DMS153 treated with DMSO at 0.1 percent for 48 hours (cell line): Measurements from ENCODE around the gene FGA.
A peak's percentile ranks its signal among the peaks of the same experiment; 100 is the strongest.

Experiments
- DNase-seq: peaks from one replicate; lab custom pipeline; 2025; ENCODE audit not compliant: unreplicated experiment; lab: John Stamatoyannopoulos, UW

The FGA gene

DNA sequence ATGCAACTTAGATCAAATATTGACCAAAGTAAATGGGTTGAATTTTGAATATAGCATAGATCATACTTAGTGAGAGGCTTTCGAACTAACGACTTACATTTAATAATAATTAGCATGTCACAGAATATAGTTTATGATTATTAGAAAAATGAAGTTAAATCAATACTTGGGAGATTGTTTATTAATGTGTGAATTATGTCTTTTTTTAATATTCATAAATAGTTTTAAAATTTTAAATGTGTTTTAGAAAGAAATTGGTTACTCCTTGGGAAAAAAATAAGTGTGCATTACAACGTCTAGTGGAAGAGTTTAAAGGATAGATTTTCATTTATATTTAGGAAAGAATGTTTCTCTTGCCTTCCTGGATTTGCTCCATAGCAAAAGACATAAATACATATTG is 7.3 kb downstream of the FGA start:
- DNase-seq: no peak

DNA sequence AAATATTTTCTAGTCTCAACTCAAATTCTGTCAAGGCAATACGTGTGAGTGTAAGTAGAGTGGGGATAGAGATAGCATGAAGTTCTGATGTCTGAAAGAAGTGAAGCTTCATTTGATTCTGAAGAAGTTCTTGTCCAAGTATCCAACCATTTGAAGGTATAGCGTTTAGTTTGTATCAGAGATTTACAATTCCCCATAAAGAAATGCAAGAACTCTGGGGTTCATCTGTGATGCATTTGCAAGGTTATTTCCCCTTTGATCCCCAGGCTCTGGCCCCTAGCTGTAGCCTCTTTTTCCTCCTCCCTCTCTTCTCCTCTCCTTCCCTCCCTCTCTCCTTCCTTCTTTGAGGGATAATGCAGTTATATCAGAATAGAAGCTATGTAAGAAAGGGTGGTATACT is 7.8 kb downstream of the FGA start:
- no peak for DNase-seq

DNA sequence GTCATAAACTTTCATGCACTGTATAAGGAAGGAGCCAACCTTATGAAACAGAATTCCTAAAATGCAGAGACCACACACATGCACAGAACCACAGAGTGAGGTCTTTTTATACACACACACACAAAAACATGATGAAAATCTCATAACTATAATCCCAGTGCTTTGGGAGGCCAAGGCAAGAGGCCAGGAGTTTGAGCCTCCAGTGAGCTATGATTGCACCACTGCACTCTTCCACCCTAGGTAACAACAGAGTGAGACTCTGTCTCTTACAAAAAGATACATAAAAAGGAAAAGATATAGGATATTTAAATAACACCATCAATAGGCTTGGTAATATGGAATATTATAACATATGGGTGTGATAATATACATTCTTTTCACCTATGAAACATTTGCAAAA is 10.6 kb downstream of the FGA start:
- no peak for DNase-seq

DNA sequence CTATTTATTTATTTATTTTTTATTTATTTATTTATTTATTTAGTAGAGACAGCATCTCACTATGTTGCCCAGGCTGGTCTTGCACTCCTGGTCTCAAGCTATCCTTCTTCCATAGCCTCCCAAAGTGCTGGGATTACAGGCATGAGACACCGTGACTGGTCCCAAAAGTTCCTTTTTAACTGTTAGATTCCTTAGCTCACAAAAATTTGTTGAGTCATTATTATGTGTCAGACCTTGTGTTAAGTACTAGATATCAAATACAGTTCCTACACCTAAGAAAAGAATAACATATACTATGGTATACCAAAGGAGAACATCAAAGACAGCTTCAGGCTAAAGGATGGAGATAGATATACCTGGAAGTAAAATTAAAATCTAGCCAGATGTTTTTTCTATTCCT is 11.6 kb downstream of the FGA start:
- DNase-seq: no peak

DNA sequence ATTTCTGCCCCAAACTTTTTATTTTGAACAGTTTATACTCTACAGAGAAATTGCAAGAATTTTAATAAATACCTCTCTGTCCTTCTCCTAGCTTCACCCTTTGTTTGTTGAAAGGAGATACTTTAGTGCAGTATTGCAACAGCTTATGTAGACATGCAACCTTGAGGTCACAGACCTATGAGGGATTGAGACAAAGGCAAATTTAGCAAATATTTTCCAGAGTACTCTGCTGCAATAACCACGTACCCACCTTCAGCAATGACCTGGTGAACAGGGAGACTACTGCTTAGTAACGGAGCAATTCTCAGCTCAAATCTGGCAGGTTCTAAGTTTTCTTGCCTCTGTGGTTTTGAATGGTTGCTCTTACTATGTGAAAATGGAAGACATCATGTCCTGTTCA is 13.2 kb downstream of the FGA start:
- no peak for DNase-seq

DNA sequence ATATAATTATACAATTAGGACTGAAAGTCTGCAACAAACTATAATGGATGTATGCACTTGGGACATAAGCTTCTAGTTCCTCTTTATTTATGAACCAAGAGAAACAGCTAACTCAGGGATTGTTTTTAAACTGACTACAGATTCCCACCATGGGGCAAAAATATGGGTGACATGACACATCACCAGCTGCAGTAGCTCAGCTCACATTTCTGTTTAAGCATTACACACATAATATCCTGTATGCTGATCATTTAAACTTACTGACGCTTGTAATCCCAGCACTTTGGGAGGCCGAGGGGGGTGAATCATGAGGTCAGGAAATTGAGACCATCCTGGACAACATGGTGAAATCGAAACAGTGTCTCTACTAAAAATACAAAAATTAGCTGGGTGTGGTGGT is 16.2 kb downstream of the FGA start:
- DNase-seq: no peak

DNA sequence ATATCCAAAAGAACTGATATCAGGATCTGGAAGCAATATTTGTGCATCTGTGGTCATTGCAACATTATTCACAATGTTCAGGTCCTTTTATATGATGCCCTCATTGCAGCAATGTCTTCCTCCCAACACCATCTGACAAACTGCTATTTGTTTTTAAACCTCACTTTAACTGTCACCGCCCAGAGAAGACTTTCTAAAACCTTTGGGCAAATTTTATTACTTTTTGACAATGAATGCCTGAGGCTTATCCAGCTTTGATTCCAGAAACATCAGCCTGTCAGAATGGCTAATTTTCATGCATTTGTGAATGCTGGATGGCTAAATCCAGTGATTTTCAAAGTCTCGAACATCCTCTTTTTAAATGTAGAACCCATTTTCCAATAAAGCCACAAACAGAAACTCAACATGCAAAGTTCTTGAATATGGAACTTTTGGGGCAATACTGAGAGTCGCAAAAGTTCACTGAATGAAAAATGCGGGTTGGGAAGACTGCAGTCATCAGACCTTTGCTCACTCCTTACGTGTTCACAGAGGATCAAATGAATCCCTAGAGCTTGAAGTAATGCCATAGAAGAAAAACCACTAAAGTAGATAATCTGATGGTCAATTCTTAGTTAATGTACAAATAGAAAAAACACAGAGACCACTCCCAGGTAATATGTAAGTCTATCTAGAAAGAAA is 17.2 kb downstream of the FGA start:
- no peak for DNase-seq

DNA sequence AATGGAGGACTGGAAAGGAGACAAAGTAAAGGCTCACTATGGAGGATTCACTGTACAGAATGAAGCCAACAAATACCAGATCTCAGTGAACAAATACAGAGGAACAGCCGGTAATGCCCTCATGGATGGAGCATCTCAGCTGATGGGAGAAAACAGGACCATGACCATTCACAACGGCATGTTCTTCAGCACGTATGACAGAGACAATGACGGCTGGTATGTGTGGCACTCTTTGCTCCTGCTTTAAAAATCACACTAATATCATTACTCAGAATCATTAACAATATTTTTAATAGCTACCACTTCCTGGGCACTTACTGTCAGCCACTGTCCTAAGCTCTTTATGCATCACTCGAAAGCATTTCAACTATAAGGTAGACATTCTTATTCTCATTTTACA is 21.0 kb downstream of the FGA start:
- DNase-seq: no peak

DNA sequence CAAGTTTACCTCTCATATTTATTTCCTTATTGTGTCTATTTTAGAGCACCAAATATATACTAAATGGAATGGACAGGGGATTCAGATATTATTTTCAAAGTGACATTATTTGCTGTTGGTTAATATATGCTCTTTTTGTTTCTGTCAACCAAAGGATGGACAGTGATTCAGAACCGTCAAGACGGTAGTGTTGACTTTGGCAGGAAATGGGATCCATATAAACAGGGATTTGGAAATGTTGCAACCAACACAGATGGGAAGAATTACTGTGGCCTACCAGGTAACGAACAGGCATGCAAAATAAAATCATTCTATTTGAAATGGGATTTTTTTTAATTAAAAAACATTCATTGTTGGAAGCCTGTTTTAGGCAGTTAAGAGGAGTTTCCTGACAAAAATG is 21.5 kb downstream of the FGA start:
- no peak for DNase-seq

DNA sequence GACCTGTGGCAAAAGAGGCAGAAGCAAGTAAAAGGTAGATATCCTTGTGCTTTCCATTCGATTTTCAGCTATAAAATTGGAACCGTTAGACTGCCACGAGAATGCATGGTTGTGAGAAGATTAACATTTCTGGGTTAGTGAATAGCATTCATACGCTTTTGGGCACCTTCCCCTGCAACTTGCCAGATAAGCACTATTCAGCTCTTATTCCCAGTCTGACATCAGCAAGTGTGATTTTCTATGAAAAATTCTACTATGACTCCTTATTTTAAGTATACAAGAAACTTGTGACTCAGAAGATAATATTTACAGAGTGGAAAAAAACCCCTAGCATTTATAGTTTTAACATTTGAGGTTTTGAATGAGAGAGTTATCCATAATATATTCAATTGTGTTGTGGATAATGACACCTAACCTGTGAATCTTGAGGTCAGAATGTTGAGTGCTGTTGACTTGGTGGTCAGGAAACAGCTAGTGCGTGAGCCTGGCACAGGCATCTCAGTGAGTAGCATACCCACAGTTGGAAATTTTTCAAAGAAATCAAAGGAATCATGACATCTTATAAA is 23.8 kb downstream of the FGA start:
- DNase-seq: no peak

DNA sequence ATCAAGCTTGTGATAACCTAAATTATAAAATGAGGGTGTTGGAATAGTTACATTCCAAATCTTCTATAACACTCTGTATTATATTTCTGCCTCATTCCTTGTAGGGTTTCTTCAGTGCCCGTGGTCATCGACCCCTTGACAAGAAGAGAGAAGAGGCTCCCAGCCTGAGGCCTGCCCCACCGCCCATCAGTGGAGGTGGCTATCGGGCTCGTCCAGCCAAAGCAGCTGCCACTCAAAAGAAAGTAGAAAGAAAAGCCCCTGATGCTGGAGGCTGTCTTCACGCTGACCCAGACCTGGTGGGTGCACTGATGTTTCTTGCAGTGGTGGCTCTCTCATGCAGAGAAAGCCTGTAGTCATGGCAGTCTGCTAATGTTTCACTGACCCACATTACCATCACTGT is 24.8 kb downstream of the FGA start:
- DNase-seq: no peak

DNA sequence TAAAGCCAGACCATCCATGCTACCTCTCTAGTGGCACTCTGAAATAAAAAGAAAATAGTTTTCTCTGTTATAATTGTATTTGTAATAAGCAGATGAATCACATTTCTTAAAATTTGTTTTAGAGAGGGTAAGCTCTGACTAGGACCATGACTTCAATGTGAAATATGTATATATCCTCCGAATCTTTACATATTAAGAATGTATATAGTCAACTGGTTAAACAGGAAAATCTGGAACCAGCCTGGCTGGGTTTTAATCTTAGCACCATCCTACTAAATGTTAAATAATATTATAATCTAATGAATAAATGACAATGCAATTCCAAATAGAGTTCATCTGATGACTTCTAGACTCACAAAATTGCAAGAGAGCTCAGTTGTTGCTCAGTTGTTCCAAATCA is 26.2 kb downstream of the FGA start:
- DNase-seq: no peak

DNA sequence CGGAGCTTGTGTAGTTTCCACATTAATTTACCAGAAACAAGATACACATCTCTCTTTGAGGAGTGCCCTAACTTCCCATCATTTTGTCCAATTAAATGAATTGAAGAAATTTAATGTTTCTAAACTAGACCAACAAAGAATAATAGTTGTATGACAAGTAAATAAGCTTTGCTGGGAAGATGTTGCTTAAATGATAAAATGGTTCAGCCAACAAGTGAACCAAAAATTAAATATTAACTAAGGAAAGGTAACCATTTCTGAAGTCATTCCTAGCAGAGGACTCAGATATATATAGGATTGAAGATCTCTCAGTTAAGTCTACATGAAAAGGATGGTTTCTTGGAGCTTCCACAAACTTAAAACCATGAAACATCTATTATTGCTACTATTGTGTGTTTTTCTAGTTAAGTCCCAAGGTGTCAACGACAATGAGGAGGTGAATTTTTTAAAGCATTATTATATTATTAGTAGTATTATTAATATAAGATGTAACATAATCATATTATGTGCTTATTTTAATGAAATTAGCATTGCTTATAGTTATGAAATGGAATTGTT is 27.8 kb downstream of the FGA start, which contains the start of gene FGB:
FGB (plus strand) TSS at position 315 of the 558 bp plus-strand sequence; CDS start at position 323, 8 bp downstream.
- no peak for DNase-seq

DNA sequence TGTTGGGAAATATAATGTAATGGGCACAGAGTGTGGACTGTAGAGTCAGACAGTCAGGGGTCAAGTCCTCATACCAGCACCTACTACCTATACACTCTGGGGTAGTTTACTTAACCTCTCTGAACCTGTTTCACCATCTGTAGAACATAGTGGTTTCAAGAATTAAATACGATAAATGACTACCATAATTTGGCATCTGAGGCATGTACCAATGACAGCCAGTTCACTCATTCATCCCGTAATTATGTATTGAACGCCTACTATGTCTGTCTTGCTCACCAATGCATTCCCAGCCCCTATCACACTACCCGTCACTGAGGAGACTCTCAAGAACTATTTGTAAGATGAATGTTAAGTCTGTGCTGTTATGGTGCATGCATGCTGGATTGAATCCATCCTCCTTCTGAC is 29.7 kb downstream of the FGA start:
- DNase-seq: no peak

DNA sequence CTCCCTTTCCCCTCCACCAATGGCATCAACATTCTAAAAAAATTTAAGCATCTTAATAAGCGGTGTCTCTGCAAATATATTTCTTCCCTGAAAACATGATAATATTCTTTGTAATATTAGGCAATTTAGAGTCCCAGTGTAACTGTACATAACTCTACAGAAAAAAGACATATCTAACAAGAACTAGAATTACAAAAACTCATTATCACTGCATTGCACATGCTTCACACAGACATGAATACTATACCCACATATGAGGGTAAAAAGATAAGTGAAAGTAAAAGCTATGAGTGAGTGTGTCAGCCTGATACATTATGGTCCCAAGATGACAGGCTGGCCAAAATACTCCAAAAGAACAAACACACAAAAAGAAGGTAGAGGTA is 30.1 kb downstream of the FGA start:
- no peak for DNase-seq

DNA sequence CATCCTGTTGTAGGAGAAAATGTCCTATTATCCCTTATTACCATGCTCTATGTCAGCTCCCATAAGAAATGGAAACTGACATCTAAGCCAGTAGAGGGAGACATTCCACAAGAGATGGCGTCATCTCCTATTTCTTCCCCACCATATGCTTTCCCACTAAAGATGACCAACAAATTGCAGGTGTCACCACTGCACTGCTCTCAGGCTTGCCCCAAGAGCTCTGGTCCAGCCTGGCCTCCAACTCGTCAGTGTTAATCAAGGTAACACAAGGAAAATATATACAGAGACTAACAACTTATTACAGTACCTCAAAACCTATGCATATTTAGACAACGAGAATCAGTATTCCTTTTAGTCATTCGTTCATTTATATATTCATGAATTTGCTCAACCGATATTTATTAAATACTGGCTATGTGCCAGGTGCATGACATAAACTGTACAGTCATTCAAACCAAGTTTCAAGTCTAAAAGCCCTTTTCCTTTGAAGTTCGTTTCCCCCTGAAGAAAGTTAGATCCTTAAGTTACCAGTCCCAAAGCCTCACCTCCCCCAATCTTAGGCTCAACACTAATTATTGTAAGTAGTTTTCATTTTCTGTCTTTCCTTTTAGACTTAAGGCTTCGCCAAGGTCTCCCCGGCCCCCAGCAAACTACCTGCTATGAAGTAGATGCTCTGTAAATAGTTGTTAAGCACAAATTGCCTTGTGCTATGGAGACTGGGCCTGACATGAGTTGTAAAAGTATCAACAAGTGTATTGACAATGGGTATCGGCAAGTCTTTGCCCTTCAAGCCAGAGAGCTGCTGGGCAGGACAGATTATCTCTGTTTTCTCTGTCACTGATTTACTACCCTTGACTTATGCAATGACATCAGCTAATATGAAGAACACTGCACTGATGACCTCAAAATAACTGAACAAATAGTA is 30.8 kb downstream of the FGA start:
- DNase-seq: peak; percentile 3

DNA sequence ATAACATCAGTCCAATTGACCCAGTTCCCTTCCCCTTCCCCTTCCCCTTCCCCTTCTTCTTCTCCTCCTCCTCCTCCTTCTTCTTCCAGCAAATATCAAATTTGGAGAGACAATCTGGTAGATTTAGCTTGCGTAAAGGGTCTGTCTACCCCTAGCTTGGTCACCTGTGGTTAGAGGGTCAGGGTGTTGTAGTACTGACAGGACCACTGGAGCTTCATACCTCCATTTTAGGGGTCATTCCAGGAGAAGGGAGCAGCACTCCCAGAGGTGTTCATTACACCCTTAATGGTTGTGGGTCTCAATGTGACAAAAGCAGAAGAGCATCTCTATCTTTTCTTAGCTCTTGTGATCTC is 31.4 kb downstream of the FGA start:
- no peak for DNase-seq

DNA sequence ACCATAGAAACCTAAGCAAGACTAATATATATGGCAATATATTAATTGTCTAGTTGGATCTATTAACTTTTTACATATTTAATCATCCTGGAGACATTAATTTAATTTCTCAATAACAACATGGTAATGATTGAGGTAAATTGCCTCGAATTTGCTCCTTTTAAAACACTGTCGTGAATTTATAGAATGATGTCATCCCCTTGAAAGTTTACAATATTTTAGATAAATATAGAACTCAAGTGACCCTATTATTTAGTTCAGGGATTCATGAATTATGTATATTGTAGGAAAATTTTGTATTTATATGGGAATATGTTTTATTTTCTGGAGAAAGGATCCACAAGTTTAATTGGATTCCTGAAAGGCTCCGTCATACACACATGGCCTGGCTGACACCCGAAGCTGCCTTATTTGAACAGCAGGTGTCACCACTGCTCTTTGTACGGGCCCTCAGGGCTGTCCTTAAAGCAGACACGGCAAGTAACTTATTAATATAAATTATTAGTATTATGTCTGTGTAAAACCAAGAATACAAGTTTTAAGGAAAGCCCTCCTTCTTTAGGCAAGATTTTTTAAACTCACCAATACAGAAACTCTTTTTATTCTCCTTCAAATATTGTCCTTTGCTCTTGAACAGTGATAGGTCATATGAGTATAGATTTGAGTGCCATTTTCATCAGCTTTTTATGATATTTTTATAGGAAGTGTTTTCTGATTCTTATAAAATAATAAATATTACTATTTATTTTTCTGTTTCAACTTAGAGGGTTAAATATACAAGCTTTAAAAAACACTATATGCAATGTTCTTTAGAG is 38.5 kb downstream of the FGA start:
- peak; percentile 32 for DNase-seq

DNA sequence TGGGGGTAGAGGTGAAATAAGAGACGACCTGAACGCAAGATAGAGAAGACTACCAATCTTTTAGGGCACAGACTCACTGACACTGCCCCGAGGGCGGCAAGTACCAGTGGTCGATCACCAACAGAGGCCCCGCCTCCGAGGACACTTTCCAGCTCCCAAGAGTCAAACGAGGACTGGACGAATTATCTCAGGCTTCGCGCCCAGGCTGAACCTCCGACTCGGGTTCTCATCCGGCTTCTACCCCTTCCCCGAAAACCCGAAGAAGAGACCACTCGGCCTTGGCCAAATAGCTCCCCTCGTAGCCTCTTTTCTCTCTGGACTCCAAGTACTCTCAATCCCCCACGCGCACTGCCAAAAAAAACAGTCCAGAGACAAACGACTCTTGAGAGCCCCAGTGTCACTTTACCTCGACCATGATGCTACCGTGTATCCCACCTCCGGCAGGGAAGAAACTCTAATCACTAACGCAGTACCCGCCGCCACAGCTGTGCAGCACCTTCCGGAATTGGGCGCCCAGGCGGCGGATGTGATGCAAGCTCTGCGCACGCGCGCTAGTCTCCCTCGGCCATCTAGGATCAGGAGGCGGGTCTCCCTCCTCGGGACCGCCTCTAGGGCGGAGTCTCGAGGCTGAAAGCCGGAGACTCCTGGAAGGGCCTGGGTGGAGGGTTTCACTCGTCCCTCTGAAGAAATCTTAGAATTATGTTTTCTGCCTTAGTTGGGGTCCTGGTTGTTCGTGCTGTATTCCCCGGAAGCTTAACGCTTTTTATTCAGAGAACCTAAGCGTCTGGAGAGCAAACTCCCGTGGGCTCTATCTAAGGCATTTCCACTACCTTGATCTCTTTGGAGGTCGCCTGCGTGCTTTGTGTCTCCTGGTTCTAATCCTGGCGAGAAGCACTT is 40.4 kb downstream of the FGA start, which contains the start of gene PLRG1:
PLRG1 (minus strand) TSS at position 507 of the 897 bp plus-strand sequence; CDS start at position 415, 92 bp downstream.
- DNase-seq: peak; percentile 86

DNA sequence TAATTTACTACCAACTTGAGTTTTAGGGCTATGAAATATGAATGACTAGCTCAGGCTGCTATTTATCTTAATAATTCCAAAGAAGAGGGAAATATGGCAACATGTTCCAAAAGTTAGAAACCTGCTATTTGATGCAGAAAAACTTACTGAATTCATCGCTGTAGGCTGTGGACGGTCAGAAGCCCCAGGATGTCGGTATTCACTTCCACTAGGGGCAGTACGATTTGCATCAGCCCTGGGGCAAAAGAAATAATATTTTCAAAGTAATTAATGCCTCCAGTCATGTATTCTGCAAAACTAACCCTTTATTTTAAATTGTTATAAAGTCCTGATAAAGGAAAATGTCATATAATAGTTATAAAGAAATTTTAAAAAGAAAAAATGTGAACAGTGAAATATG is 44.9 kb downstream of the FGA start:
- no peak for DNase-seq
